Endodermal cell (in vitro differentiated cells): Measurements from ENCODE around the gene OR52B6. TPM values are rescaled to one million over a fixed set of nuclear protein-coding genes. Genes with fewer than 3 reads are reported as not detected.

ENCODE experiments used
- DNase-seq: peaks from one replicate; pipeline ENCODE4 v3.0.0-alpha.2; 2017
- H3K27ac ChIP-seq: 2 replicates; pipeline ENCODE4 v1.5.1; 2013; ENCODE audit warnings: mild to moderate bottlenecking, low read depth, low read length, moderate library complexity
- H3K27me3 ChIP-seq: 2 replicates; pipeline ENCODE4 v1.6.1; 2013; ENCODE audit warnings: mild to moderate bottlenecking, low read length, moderate library complexity; ENCODE audit not compliant: insufficient read depth, control insufficient read depth, poor library complexity, severe bottlenecking
- H3K36me3 ChIP-seq: 2 replicates; pipeline ENCODE4 v1.7.0; 2013; ENCODE audit warnings: mild to moderate bottlenecking, low read length, moderate library complexity; ENCODE audit not compliant: control insufficient read depth, insufficient read depth
- H3K4me1 ChIP-seq: one replicate; pipeline ENCODE4 v1.7.0; 2013; ENCODE audit warnings: low read length; ENCODE audit not compliant: control insufficient read depth, insufficient read depth
- H3K4me3 ChIP-seq: 2 replicates; pipeline ENCODE4 v1.5.1; 2013; ENCODE audit warnings: mild to moderate bottlenecking, low read length, moderate library complexity
- H3K9ac ChIP-seq: 2 replicates; pipeline ENCODE4 v1.6.1; 2013; ENCODE audit warnings: mild to moderate bottlenecking, low read length, moderate library complexity; ENCODE audit not compliant: poor library complexity, severe bottlenecking; ENCODE audit errors: extremely low read depth
- H3K9me3 ChIP-seq: 2 replicates; pipeline ENCODE4 v1.6.1; 2013; ENCODE audit warnings: mild to moderate bottlenecking, low read length, moderate library complexity; ENCODE audit not compliant: control insufficient read depth
- H3K27ac Mint-ChIP-seq: 2 replicates; pipeline ENCODE4 v1.8.0; 2020; ENCODE audit warnings: mixed read lengths
- H3K27me3 Mint-ChIP-seq: 2 replicates; pipeline ENCODE4 v1.8.0; 2021; ENCODE audit warnings: mild to moderate bottlenecking, mixed read lengths; ENCODE audit not compliant: insufficient read depth
- H3K36me3 Mint-ChIP-seq: 2 replicates; pipeline ENCODE4 v1.8.0; 2020; ENCODE audit warnings: low read depth, mixed read lengths
- H3K4me1 Mint-ChIP-seq: 2 replicates; pipeline ENCODE4 v1.8.0; 2020; ENCODE audit warnings: mixed read lengths
- H3K4me3 Mint-ChIP-seq: 2 replicates; pipeline ENCODE4 v1.8.0; 2020; ENCODE audit warnings: mild to moderate bottlenecking, moderate library complexity, mixed read lengths
- H3K9me3 Mint-ChIP-seq: 2 replicates; pipeline ENCODE4 v1.8.0; 2020; ENCODE audit warnings: mild to moderate bottlenecking, mixed read lengths
- CTCF ChIP-seq: fragments of 200-600 bp; sonication (generic); conservative IDR thresholded peaks from 2 replicates; pipeline ENCODE4 v1.5.0; 2021; ENCODE audit warnings: antibody characterized with exemption, mild to moderate bottlenecking
- WGBS, 2 experiments: methylation state at CpG; one replicate each; pipeline versions ENCODE4 v1.1.5 to v1.1.7; 2013; ENCODE audit warnings: missing lambda C conversion rate in 2 of 2, mixed read lengths in 1 of 2; ENCODE audit not compliant: insufficient coverage in 1 of 2, insufficient read length in 1 of 2; 5-methylcytosine and 5-hydroxymethylcytosine counted together
- total RNA-seq, 2 donors: library from RNA; stranded (reverse); fragmentation: NEBNext Ultra II Directional in 1 of 2; extraction: Animal tissue kit (Norgen Biotek cat#: 25700) in 1 of 2; gene quantifications; 2 replicates in 1 of 2; 3 replicates in 1 of 2; pipeline ENCODE4 v1.2.1, GENCODE V29; 2021

OR52B6 gene
- total RNA-seq, 2 donors from 2014 or later = not detected

- 89% methylated on average over 1 of the region's 1 CpG; no CpG with 5 or more reads in 1 of the 2 experiments for WGBS, 2 experiments
Observed at GRCh38 chr11:5564259-5565019, 16.2 kb upstream of the OR52B6 start.

GRCh38 chr11:5574654-5575053 is 6.0 kb upstream of the OR52B6 start:
- Mint-ChIP-seq H3K4me3 (no peak overlapping the region), H3K27me3 (no peaks in the 10 kb centered on the region), H3K4me1 (no peaks in the 10 kb centered on the region), H3K36me3 (no peaks in the 10 kb centered on the region), H3K9me3 (no peaks in the 10 kb centered on the region), H3K27ac (no peak overlapping the region)
- no peaks in the 10 kb centered on the region for H3K27me3 ChIP-seq
- no peak overlapping the region for H3K9ac ChIP-seq
- no peaks in the 10 kb centered on the region for H3K36me3 ChIP-seq
- no peak for TF ChIP-seq CTCF
- H3K4me3 ChIP-seq = no peak overlapping the region
- H3K27ac ChIP-seq = no peak overlapping the region
- no peak for DNase-seq
- H3K4me1 ChIP-seq = no peaks in the 10 kb centered on the region
- H3K9me3 ChIP-seq = no peaks in the 10 kb centered on the region
- 89 to 100% methylated on average over 1 to 2 of the region's 2 CpGs for WGBS, 2 experiments

More at GRCh38 chr11:5564259-5565019, 16.2 kb upstream of the OR52B6 start:
- no peaks in the 10 kb centered on the region for H3K27me3 ChIP-seq
- H3K4me1 ChIP-seq = no peaks in the 10 kb centered on the region
- H3K36me3 ChIP-seq = no peaks in the 10 kb centered on the region
- no peak overlapping the region for H3K4me3 ChIP-seq
- no peak overlapping the region for H3K4me3 Mint-ChIP-seq
- H3K9ac ChIP-seq = no peak overlapping the region
- no peak overlapping the region for H3K27ac ChIP-seq
- TF ChIP-seq CTCF = no peak
- H3K27ac Mint-ChIP-seq = no peak overlapping the region
- no peaks in the 10 kb centered on the region for H3K36me3 Mint-ChIP-seq
- H3K4me1 Mint-ChIP-seq = no peaks in the 10 kb centered on the region
- DNase-seq = no peak
- H3K9me3 ChIP-seq = no peaks in the 10 kb centered on the region
- no peaks in the 10 kb centered on the region for H3K27me3 Mint-ChIP-seq
- H3K9me3 Mint-ChIP-seq = no peaks in the 10 kb centered on the region

GRCh38 chr11:5575152-5575551 is 5.5 kb upstream of the OR52B6 start:
- no peak for TF ChIP-seq CTCF
- no peaks in the 10 kb centered on the region for H3K4me1 Mint-ChIP-seq
- H3K36me3 ChIP-seq = no peaks in the 10 kb centered on the region
- H3K27ac Mint-ChIP-seq = no peak overlapping the region
- H3K36me3 Mint-ChIP-seq = no peaks in the 10 kb centered on the region
- H3K4me1 ChIP-seq = no peaks in the 10 kb centered on the region
- no peak for DNase-seq
- H3K4me3 ChIP-seq = no peak overlapping the region
- H3K27me3 ChIP-seq = no peaks in the 10 kb centered on the region
- no peak overlapping the region for H3K27ac ChIP-seq
- no peaks in the 10 kb centered on the region for H3K27me3 Mint-ChIP-seq
- no peak overlapping the region for H3K9ac ChIP-seq
- H3K9me3 ChIP-seq = no peaks in the 10 kb centered on the region
- H3K4me3 Mint-ChIP-seq = no peak overlapping the region
- H3K9me3 Mint-ChIP-seq = no peaks in the 10 kb centered on the region
- 75 to 93% methylated on average over 3 to 4 of the region's 4 CpGs for WGBS, 2 experiments
